Breast epithelium (tissue), 3 donors: ENCODE results near the gene NCKAP5L.

ENCODE experiments used
- POLR2A ChIP-seq: fragments of 450-650 bp; IDR thresholded peaks from one replicate; pipeline ENCODE4 v1.6.1; 2016; ENCODE audit warnings: antibody characterized with exemption, mild to moderate bottlenecking, moderate library complexity
- POLR2AphosphoS5 ChIP-seq, 3 donors: sonication (generic); formaldehyde crosslinking; IDR thresholded peaks; one replicate each; pipeline ENCODE4 v1.6.1; 2017; ENCODE audit warnings: antibody characterized with exemption in 3 of 3
- TF ChIP-seq, protein P1 (sequence below), 3 donors: fragments of 450-650 bp; IDR thresholded peaks; one replicate each; pipeline ENCODE4 v1.5.1; 2016 to 2017; ENCODE audit warnings: antibody characterized with exemption in 3 of 3, mild to moderate bottlenecking in 3 of 3, moderate library complexity in 3 of 3

DNA sequence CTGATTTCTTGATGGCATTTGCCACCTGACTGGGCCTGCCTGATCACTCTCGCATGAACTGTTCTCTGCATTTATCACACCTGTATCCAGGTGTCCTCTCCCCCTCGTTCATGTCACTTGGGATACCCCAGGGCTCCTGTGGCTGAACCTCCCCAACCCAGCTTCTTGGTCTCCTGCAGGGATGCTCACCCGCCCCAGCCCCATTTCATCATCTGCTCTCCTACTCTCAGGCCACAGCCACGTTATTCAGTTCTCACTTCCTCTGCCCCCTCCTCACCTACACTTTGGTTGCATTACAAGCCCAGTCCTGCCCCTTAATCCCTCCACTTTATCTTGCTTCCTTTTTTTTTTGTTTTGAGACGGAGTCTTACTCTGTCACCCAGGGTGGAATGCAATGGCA lies 51.4 kb downstream of the NCKAP5L start:
- TF ChIP-seq, protein P1, sequence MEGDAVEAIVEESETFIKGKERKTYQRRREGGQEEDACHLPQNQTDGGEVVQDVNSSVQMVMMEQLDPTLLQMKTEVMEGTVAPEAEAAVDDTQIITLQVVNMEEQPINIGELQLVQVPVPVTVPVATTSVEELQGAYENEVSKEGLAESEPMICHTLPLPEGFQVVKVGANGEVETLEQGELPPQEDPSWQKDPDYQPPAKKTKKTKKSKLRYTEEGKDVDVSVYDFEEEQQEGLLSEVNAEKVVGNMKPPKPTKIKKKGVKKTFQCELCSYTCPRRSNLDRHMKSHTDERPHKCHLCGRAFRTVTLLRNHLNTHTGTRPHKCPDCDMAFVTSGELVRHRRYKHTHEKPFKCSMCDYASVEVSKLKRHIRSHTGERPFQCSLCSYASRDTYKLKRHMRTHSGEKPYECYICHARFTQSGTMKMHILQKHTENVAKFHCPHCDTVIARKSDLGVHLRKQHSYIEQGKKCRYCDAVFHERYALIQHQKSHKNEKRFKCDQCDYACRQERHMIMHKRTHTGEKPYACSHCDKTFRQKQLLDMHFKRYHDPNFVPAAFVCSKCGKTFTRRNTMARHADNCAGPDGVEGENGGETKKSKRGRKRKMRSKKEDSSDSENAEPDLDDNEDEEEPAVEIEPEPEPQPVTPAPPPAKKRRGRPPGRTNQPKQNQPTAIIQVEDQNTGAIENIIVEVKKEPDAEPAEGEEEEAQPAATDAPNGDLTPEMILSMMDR (IDR thresholded peaks at IDR 0.05): no peak
- TF ChIP-seq POLR2AphosphoS5 (IDR thresholded peaks at IDR 0.05): no peak
- no peak for TF ChIP-seq POLR2A
